Right lobe of liver (tissue), 6 donors: Measurements from ENCODE around the gene HSPB6. TPM values are rescaled to one million over a fixed set of nuclear protein-coding genes. Genes with fewer than 3 reads are reported as not detected.

Experiments
- ATAC-seq, 4 donors: fragments of 200-7000 bp; cut with Tn5 transposase; one replicate each; pipeline ENCODE4 v1.9.1; 2020; ENCODE audit warnings: mild to moderate bottlenecking in 4 of 4, moderate library complexity in 4 of 4
- DNase-seq, 3 donors: peaks; one replicate each; pipeline ENCODE4 v3.0.0-alpha.2; 2020
- H3K27ac ChIP-seq, 3 donors: fragments of 200-600 bp; one replicate each; pipeline ENCODE4 v1.8.0; 2022
- H3K27me3 ChIP-seq, 2 donors: fragments of 200-600 bp; one replicate each; pipeline ENCODE4 v1.8.0; 2022
- H3K36me3 ChIP-seq, 4 donors: fragments of 200-600 bp; sonication (generic) in 1 of 4; one replicate each; pipeline versions ENCODE4 v1.5.1 to v1.8.0; 2017 to 2022; ENCODE audit warnings: control low read depth in 1 of 4
- H3K4me1 ChIP-seq, 4 donors: fragments of 200-600 bp; sonication (generic) in 1 of 4; one replicate each; pipeline versions ENCODE4 v1.5.1 to v1.8.0; 2017 to 2022; ENCODE audit warnings: control low read depth in 1 of 4
- H3K4me3 ChIP-seq, 3 donors: fragments of 200-600 bp; one replicate each; pipeline ENCODE4 v1.8.0; 2022
- H3K9me3 ChIP-seq, 4 donors: fragments of 200-600 bp; sonication (generic) in 1 of 4; one replicate each; pipeline versions ENCODE4 v1.5.1 to v1.8.0; 2017 to 2022; ENCODE audit warnings: control low read depth in 1 of 4
- POLR2A ChIP-seq: fragments of 450-650 bp; IDR thresholded peaks from one replicate; pipeline ENCODE4 v1.6.1; 2017; ENCODE audit warnings: antibody characterized with exemption, mild to moderate bottlenecking
- WGBS: methylation state at CpG from one replicate; pipeline ENCODE4 v1.1.6; 2018; ENCODE audit warnings: low coverage, low lambda C conversion rate; ENCODE audit not compliant: insufficient coverage; ENCODE audit errors: missing lambda C conversion rate; 5-methylcytosine and 5-hydroxymethylcytosine counted together
- intact Hi-C, 2 donors: fragments of 100-400 bp; cut with DNase I; formaldehyde crosslinking; loops; one replicate each; pipeline versions ENCODE4 v1.11.2 to v1.14.1; 2022
- total RNA-seq, 6 experiments: library from RNA; depleted of rRNA in 2 of 6; stranded (reverse); fragments of >200 nt in 2 of 6; fragmentation: NEBNext Ultra II Directional in 3 of 6; extraction: Animal tissue kit (Norgen Biotek cat#: 25700) in 3 of 6; gene quantifications; one replicate each; pipeline versions ENCODE4 v1.1.0 to v1.2.4, GENCODE V29; 2016 to 2023
- TF ChIP-seq, protein P1 (sequence below), 4 donors: fragments of 200-600 bp in 3 of 4; fragments of 450-650 bp in 1 of 4; IDR thresholded peaks; one replicate each; pipeline versions ENCODE4 v1.5.1 to v1.8.0; 2016 to 2022; ENCODE audit warnings: antibody characterized with exemption in 4 of 4, mild to moderate bottlenecking in 2 of 4
- donor health status: DM: no; HTN: yes; CAD: no.
- donor health status: DM: no; HTN: no; CAD: no.
- donor health status: DM: no; HTN: no; CAD: no.
- donor health status: DM: no; HTN: yes; CAD: no.
- donor health status: DM: no; HTN: yes; CAD: no.

HSPB6 gene
- total RNA-seq, 6 experiments from 2014 or later, result 2.6 to 6.0 (median 4.5) TPM

DNA sequence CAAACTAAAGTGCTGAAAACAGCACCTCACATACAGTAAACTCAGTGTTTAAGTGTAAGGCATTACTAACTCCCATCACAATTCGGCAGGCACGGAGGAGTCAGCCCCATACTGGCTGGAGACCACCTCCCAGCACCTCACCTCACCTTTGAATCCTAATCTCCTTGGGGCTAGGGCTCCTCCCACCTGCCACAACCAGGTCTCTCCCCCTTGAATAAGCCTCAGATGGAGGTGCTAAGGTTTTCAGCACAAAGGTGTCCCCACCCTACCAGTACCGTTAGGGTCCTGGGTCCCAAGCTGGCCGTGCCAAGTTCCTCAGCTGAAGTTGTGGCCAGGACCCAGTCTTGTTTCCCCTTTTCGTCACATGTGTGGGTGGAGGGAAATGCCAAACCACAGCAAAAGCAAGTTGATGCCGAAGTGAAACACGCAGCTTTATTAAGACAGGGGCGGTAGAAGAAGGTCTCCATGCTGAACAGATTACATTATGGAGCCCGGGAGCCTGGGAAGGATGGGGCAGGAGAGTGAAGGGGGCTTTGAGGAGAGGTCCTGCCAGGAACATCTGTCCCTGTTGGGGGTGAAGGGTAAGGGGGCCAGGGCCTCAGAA lies 14.6 kb downstream of the HSPB6 start, which contains the start of gene IGFLR1:
Gene IGFLR1 (minus strand): TSS at position 332 of the 604 bp plus-strand sequence. CDS start 1,272 bp downstream, outside the sequence.
- WGBS, result 57% methylated on average over 9 of the region's 9 CpGs
- Histone ChIP-seq H3K27me3 (no peaks in the 10 kb centered on the region), H3K27ac (peak within 1 kb of the TSS; percentile 59 to 84 (median 72)), H3K36me3 (peaks cover 0 to 20% (median 0%) of the 10 kb centered on the region in 4 donors), H3K4me1 (peaks cover 0 to 30% (median 9%) of the 10 kb centered on the region in 4 donors), H3K4me3 (peak within 1 kb of the TSS; percentile 60 to 73 (median 66)), H3K9me3 (no peaks in the 10 kb centered on the region)
- DNase-seq (no peak), ATAC-seq (no peak)
- intact Hi-C loops, result no loop called here
- TF ChIP-seq, protein P1, sequence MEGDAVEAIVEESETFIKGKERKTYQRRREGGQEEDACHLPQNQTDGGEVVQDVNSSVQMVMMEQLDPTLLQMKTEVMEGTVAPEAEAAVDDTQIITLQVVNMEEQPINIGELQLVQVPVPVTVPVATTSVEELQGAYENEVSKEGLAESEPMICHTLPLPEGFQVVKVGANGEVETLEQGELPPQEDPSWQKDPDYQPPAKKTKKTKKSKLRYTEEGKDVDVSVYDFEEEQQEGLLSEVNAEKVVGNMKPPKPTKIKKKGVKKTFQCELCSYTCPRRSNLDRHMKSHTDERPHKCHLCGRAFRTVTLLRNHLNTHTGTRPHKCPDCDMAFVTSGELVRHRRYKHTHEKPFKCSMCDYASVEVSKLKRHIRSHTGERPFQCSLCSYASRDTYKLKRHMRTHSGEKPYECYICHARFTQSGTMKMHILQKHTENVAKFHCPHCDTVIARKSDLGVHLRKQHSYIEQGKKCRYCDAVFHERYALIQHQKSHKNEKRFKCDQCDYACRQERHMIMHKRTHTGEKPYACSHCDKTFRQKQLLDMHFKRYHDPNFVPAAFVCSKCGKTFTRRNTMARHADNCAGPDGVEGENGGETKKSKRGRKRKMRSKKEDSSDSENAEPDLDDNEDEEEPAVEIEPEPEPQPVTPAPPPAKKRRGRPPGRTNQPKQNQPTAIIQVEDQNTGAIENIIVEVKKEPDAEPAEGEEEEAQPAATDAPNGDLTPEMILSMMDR (IDR thresholded peaks at IDR 0.05), result no peak
- peak; percentile 26 for TF ChIP-seq POLR2A

DNA sequence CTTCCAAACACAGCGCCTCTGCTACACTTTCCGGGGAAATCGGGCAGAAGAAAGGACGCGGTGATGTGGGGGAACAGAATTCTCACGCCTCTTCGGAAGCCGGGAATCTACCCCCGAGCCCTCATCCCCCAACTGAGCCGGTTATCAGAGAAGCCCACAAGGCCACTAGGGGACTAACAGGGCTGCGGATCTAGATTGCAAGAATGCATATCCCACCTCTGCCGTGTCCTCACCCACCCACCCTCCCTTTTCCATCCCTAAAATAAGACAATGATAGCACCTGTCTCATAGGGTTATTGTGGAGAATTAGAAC lies 15.7 kb downstream of the HSPB6 start:
- no peaks in the 10 kb centered on the region for H3K27me3 ChIP-seq
- H3K4me3 ChIP-seq, result peak overlapping the region; percentile 60 to 73 (median 66)
- 3% methylated on average over 11 of the region's 12 CpGs for WGBS
- no peaks in the 10 kb centered on the region for H3K9me3 ChIP-seq
- TF ChIP-seq POLR2A, result no peak
- TF ChIP-seq, protein P1 (IDR thresholded peaks at IDR 0.05), result no peak
- H3K36me3 ChIP-seq, result peaks cover 0 to 24% (median 0%) of the 10 kb centered on the region in 4 donors
- peak overlapping the region; percentile 59 to 84 (median 72) for H3K27ac ChIP-seq
- intact Hi-C loops, result no loop called here
- ATAC-seq (no peak), DNase-seq (no peak)
- peaks cover 0 to 27% (median 6%) of the 10 kb centered on the region in 4 donors for H3K4me1 ChIP-seq

DNA sequence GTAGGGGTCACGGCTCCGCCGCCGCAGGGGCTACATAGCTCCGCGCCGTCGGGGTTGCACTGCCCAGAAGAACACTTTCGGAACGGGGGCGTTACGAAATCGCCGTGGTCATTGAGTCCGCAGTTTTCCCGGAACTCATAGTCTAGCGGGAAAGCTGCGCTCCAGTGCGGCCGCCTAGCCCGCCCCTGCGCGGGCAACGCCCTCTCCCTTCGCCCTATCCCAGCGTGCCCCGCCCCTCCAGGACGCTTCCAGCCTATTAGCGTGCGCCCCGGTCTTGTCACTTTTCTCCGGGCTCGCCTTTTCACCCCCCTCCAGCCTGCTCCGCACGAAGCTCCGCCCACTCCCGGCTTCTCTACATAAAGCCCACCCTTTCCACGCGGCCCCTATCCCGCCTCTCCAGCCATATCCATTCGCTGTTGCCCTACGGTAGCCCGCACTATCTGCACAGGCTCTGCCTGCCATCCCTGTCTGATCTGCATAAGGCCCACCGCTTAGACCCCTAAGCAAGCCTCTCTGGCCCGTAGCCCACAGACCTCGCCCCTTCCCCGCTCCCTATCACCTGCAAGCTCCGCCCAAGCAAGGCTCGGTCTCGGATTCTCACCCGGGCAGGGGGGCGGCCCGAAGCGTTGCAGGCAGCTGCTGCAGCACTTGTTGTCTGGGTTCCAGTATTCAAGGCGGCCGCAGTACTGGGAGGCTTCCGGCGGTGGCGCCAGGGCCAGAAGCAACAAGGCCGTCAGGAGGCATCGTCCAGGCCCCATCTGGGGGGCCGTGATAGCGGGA lies 16.2 kb downstream of the HSPB6 start:
- H3K36me3 ChIP-seq, result peaks cover 0 to 24% (median 0%) of the 10 kb centered on the region in 4 donors
- DNase-seq (peak; percentile 99), ATAC-seq (peak; percentile 76 to 88 (median 82))
- H3K4me1 ChIP-seq, result peaks cover 0 to 25% (median 4%) of the 10 kb centered on the region in 4 donors
- H3K9me3 ChIP-seq, result no peaks in the 10 kb centered on the region
- H3K27ac ChIP-seq, result peak overlapping the region; percentile 67 to 84 (median 72)
- H3K27me3 ChIP-seq, result no peaks in the 10 kb centered on the region
- TF ChIP-seq POLR2A, result peak; percentile 63
- TF ChIP-seq, protein P1 (IDR thresholded peaks at IDR 0.05), result peak in 2 of 4 donors; percentile 16 to 23
- H3K4me3 ChIP-seq, result peak overlapping the region; percentile 60 to 73 (median 66)
- 0% methylated on average over 19 of the region's 63 CpGs for WGBS
- intact Hi-C loops, result no loop called here

DNA sequence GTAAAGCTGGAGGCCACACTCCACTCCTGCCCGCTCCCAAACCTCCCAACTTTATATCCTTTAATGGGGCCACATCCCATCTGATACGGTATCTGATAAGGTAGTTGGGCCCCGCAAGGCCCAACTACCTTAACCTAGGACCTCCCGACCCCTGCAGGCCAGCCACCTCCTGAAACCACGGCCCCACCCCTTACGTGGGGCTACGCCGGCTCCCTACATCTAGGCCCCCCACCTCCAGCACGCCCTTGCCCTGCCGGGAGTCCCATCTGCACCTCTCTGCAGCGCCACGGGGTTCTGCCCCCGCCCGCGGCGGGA lies 16.8 kb downstream of the HSPB6 start:
- Histone ChIP-seq H3K4me1 (peaks cover 0 to 25% (median 4%) of the 10 kb centered on the region in 4 donors), H3K27ac (peak overlapping the region; percentile 58 to 84 (median 67)), H3K27me3 (no peaks in the 10 kb centered on the region), H3K9me3 (no peaks in the 10 kb centered on the region), H3K36me3 (peaks cover 0 to 24% (median 0%) of the 10 kb centered on the region in 4 donors), H3K4me3 (peak overlapping the region; percentile 60 to 73 (median 66))
- no peak for DNase-seq
- ATAC-seq, result no peak
- WGBS, result 0% methylated on average over 5 of the region's 16 CpGs
- intact Hi-C loops, result no loop called here
- TF ChIP-seq, protein P1 (IDR thresholded peaks at IDR 0.05), result no peak
- no peak for TF ChIP-seq POLR2A
